Activated CD4-positive, CD25-positive, alpha-beta regulatory T cell treated with anti-CD3 and anti-CD28 coated beads, Interleukin-2, amount 50 U/mL, for 24 hours (primary cell): Measurements from ENCODE around the gene KIAA0825.

Source experiments
- ATAC-seq, 2 donors: fragments of 150-1000 bp; cut with Tn5 transposase; one replicate each; pipeline ENCODE4 v1.10.0; 2021; ENCODE audit warnings: mild to moderate bottlenecking in 1 of 2, moderate library complexity in 1 of 2

Gene KIAA0825

DNA sequence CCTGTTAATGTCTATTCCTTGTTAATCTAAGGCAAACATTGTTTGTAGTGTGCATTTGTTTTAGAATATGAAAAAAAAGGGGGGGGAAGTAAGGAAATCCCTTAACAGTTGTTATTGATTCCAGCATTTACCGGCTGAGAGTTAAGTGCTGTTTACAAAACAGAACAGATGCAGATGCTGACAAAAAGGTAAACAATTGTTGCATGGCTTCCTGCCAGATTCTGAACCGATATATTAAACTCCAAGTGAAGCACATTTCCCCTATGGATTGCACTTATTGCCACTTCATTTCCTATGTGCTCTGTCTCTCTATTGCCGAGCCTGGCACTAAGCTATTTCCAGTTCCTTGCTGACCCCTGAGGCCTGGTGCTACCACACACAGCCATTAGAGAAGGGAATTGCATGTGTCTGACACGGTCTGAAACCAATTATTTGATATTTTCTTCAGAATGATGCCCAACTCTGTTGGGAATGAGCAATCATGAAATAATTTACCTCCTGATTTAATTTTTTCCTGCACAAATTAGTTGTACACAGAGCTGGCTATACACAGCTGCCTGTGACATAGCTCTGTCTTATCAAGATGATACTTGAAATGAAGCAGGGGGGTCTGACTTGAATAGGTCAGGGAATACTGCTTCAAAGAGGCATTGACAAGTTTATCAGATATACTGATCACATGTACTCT lies 109.8 kb downstream of the KIAA0825 start:
- no peak for ATAC-seq

DNA sequence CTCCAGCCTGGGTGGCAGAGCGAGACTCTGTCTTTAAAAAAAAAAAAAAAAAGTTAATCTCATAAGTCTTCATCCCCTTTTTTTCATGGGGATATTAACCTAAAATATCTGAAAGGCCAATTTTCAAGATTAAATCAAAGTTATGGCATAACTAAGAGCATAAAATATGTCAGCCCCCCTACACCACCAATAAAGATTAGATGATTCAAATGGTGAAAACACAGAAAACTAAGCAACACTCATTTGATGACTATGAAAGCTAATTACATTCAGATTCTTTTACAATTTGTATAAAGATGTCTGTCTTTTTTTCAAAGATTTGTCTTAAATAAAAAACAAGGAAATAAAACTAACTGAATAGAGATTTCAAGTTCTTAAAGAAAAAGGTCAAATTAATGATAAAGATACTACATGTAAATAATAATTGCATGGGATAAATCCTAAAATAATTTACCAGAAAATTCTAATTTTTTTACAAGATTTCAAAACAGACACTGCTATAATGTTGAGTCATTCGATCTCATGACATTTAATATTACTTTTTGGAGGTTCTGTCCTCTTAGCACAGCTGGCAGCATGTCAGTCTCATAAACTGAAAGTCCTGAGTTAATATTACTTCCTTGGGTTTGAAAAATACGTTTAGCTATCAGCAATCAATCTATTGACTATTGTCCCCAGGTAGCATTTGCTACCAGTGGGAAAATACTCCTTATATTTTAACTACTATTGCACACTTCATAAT lies 112.9 kb downstream of the KIAA0825 start:
- ATAC-seq, result no peak

DNA sequence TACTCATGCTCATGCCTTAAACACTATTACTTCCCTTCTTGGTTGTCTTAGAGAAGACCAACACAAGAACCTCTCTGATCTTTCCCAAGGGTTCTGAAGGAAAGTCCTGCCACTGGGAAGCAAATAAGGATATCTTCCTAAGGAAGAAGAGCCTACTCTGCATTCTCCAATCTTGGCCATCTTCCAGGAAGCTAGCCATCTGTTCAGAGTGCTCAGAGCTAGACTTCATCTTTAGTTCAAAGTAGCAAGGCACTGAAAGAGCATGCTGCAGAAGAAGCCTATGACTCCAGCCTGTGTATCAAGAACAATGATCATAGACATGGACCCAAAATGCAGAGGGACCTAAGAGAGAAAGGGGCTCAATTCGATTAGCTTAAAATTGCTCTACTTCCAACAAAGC lies 114.7 kb downstream of the KIAA0825 start:
- ATAC-seq, result no peak

DNA sequence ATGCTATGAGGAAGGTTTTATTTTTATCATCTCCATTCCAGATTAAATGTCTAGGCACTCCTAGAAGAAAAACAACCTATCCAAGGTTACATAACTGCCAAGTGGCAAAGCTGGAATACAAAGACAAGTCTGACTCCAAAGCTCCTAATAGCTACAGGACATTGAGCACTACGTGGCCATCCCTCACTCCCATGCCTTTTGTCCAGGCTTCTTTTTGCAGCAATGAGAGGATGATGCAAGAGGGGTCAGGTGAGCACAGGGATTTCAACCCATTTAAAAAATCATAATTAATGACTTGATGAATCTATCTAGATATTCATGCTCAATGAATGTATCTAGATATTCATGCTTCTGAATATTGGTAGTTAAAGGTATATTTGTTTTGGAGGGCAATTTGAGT lies 117.0 kb downstream of the KIAA0825 start:
- no peak for ATAC-seq

DNA sequence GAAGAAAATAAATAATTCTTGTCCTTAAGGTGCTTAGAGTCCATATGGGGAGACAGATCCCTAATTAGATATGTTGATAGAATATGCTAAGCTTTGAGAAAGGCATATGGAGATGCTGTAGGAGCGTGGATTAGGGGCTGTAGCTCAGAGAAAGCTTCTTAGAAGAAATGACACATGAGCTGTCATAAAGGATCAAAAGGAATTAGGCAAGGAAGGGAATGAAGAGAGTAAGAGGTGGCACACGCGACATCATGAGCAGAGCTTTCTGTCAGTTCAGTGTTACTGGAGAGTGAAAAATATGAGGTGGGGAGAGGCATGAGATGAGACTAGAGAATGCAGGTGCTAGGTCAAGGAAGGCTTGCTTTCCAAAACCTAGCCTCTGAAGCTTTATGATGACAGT lies 118.6 kb downstream of the KIAA0825 start:
- ATAC-seq, result no peak

DNA sequence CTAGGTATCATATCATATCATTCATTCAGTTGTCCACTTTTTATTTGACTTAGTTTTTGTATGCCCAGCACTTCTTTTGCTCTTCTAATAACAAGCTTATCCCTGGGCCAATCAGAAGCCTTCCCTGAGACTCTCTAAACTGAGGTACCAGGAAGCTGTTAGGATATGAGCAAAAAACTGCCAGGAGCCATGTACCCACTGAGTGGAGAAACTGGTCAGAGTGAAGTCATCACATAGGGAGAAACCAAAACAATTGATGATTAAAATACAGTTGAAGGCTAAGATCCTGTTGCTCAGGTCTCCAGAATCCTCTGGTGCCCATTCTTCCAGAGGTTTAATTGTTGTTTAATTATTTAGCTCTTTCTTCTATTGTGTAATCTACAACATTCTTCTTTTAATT lies 120.2 kb downstream of the KIAA0825 start:
- no peak for ATAC-seq

DNA sequence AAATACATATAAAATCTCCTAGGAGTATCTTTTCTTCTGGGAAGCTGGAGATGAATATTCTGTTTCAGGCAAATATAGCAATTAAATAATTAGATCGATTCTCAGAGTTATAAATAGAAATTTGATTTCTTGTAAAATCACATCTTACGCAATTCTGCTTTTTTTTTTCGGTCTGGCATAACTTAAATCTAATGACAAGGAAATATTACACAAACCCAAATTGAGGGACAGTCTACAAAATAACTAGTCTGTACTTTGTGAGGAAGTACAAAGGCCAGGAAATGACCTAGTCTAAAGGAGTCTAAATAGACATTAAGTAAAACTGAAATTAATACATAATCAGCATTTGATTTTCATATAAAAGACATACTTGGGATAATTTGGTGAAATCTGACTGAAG lies 133.3 kb downstream of the KIAA0825 start:
- ATAC-seq, result no peak

DNA sequence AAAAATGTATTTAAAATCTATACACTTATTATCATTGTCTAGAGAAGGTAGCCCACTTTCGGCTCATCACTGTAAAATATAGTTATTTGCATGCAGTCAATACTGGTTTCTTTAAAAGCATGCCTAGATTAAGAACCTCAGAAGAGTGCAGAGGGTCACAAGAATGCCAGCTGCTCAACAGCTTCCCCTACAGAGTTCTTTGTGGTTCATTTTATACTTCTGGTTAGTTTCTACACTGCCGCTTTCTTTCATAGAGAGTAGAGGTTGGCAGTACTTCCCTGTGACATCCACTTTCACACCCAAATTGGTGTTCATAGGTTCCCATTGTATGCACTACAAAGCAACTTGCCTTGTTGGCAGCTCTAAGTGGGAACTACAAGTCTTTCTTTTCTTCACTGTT lies 137.3 kb downstream of the KIAA0825 start:
- ATAC-seq, result no peak

DNA sequence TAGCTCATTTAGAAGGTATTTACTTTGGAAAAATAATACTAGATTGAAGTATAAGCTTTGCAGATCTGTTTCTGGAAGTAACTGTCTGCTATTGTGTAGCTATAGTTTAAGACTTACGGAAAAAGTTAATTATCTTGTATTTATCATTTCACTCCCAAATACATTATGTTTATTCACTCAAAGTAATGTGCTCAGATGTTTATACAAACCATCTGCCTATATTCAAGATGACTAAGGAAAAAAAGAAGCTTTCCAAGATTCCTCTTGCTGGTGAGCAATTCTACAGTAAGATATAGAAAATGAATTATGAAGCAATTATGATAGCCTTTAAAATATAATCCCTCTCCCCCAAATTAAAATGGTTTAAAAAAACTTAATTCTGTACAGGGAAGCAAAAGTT lies 137.9 kb downstream of the KIAA0825 start:
- ATAC-seq, result no peak

DNA sequence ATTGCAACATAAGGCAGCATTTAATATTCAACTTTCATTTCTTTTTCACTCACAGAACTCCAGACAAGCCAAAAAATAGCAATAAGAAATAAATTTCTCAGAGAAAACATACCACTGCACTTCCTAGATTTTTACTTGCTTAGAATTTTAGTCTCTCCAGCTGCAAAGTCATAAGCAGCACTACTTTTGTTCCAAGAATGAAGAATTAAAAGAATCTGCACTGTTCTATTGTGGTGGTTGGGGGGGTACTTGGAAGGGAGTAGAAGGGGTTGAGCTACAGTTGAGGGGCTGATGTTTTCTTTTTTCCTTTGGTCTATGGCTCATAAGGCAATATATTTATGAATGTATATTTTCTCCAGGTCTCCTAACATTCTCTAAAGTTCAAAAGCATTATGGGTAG lies 144.5 kb downstream of the KIAA0825 start:
- ATAC-seq, result no peak

DNA sequence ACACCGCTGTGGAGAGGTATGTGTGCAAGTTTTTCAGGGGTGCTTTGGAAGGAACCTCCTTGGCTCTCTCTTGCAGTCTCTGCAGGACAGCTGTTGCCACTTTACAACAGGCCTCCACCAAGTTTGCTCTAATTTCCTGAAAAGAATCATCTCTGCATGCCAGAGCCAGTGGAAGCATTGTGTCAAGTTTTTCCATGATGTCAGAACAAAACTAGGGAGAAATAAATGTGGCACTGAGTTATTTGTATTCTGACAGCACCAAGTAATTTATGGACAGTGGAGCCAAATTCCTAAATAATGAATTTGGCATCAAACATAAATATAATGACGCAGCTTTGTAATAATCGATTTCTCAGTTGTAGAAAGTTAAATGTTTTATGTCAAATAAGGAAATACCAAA lies 146.9 kb downstream of the KIAA0825 start:
- no peak for ATAC-seq

DNA sequence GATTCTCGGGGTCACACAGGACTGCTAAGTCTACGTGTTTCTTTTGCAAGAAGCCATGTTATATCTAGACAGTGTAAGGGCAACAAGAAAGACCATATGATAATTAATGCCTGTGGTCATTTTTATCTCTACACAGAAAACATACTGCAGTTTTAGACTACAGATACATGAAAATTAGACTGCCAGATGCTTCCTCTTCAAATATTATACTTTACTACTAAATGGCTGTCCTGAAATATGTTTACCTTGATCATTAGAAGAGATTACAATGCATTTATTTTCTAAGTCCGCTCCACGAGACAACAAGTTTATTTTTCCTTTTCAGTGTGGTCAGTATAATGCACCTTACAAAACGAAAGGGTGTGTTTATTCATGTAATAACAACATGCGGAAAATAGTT lies 147.6 kb downstream of the KIAA0825 start:
- ATAC-seq, result no peak

DNA sequence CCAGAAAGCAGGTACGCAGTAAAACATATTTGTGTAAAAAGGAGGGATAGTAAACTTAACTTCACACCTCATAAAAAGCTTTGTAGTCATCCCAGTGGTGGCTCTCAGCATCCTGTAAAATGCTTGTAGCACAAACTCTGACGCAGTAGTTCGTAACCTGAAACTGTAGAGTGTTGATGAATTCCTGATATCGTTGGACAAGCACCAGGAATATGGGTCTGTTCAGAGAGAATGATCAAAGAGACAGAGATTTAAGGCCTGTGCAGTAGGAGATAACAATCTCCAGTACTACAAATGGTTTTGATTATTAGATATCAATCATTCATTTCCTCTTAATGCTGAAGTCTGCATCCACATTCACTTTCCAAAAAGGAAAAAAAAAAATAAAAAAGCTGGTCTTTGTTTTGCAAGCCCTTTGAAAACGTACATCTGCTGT lies 148.5 kb downstream of the KIAA0825 start:
- ATAC-seq, result no peak

DNA sequence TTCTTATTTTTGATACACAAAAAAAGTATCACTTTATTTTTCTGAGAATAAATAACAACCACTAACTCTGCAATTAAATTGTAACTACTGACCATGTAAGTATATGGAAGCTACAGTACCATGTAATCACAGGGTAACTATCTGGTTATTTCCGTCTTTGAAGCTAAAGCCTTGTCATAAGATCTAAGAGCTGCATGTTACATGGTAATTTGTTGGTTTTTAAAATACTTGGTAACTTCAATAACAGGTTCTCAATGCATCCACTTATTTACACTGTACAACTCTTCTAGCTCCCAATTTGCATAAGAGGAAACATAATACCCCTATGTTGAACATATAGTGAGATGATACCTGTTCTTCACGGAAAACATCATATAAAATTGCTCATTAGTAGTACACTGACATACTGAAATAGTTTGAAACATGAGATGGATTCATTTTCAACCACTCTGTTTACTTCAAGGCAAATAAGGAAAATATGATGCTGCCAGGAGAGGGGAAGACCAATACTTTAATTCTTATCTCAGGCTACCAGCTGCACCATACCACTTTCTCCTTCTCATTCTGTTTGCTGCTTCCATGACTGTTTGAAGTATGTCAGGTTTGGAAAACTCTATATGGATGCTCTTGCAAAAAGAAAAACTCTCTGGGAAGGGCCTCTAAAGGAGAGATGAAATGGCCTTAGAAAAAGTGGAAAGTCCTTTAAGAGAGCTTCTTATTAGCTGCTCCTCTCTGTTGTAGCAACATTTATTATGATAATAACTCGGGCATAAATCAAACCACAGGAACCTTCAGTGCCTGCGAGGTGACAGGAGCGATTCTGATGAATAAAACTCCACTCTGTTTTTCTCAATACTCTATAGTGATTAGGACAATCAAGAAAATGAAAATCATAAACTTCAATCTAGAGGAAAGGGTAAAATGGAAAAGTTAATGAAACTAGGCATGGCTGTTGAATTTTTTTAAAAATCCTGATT lies 150.2 kb downstream of the KIAA0825 start:
- no peak for ATAC-seq

DNA sequence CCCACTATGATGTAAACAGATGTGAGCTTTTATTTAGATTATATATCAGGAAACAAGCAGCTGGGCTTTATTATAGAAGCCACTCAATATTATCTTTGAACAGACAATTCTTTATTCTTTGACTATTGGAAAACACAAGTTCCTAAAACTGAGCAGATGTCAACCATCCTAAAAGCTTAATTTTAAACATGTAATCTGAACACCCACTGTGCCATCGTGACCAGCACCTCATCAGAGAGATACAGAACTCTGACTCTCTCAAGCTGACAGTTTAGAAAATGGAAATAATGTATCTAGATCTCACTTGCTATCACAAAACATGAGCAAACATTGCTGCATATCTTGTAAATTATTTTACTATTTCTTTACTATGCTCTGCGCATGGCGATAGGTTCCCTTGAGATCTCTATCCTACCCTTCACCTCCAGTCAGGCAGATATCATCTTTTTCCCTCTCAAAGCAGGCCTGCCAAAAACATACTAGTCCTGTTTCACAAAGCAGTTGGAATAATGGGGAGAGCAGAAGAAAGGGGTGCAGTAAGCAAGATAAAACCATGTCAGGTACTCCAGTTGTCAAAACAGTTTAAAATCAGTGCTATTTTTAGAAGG lies 151.0 kb downstream of the KIAA0825 start:
- no peak for ATAC-seq

DNA sequence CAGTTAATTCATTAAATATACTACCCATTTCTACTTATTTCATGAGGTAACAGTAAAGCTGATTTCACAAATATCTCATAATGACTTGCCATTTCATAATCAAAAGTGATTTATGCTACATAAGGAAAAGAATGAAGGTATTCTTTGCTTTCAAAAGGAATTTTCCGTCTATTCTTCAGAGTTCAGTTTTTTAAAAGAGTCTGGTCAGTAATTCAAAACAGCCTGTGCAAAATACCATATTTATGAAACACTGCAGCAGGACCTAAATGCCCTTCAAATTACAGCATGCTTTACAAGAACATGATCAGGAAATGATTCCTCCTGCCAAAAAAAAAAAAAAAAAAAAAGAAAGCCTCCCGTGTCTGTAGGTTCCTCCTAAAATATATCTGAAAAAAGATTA lies 154.7 kb downstream of the KIAA0825 start:
- ATAC-seq, result no peak

DNA sequence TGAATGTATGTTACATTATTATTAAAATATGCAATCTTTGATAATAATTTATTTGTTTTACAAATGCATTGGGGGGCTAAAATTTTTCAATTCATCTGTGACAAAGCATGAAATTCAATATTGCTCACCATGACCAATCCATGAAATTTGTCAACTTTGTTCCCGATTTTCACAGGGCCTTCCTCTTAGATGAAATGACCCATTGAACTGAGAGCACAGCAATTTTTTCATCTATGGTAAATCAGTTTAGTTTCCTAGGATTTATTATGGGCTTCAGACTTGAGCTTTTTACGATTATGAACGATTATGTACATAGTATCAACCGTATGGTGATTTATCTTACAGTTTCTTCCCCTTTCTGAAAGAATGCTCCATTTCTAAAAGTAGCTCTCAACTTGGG lies 157.3 kb downstream of the KIAA0825 start:
- ATAC-seq, result no peak

DNA sequence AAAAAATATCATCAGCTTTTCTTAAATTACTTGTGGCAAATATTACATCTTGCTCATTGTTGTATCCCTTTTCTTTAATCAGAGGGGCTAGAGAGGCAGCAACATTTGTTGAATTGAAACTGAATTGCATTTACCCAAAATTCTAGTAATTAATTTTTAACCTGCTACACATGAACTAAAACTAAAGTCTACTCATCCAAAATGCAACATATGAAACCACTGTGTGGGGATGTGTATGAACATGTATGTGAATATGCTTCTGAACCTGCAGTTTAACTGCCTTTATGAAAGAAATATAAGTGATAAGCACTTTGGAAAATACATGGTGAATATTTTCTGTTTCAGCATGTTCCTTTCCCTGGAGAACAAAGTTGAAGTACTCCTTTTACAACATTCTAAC lies 158.5 kb downstream of the KIAA0825 start:
- no peak for ATAC-seq

DNA sequence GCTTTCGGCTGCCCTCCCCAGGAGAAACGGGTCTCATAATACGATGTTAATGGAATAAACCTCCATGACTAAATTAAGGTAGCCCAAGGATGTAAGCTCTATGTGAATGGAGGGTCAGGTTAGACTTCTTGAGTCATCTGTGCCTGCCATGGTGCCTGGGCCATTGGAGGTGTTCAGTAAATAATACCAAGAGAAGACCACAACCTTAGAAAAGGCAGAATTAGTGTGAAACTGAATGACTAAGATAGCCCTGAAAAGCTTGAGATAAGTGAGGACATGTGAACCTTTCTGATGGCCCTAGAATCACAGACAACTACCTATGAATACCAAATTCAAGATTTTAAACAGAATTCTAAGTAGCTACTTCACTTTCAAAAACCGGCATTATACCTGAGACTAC lies 160.6 kb downstream of the KIAA0825 start:
- no peak for ATAC-seq

DNA sequence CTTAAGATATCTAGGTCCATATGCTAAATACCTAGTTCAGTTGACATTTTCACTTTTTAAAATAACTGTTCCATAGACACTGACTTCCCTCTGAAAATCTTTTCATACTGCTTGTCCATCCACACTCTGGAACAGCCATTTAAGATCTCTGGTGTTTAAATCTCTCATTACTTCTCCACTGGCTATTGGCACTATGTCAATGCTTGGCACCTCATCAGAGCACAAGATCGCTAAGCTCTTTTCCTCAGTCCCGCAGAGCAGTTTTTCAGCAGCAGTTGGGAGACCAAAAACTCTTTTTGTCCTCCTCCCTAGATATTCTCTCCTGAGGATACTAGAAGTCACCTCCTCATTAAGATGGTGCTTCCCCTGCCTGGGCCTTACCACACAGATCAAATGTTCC lies 172.7 kb downstream of the KIAA0825 start:
- ATAC-seq, result no peak

DNA sequence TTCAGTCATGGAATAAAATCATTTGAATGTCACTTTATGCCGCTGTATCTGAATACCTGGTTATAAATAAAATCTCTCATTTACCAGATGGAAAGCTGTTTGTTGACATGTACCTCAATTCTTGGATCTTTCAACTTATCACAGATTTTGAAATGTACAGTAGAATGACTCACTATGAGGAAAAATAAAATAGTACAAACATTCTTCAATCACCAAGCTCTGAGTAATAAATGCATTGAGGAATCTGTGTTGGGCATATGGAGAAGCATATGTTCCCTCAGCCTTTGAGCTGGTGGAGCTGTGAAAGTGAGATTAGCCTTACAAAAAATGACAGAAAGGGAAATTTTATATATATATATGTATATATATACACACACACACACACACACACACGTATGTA lies 175.4 kb downstream of the KIAA0825 start:
- no peak for ATAC-seq

DNA sequence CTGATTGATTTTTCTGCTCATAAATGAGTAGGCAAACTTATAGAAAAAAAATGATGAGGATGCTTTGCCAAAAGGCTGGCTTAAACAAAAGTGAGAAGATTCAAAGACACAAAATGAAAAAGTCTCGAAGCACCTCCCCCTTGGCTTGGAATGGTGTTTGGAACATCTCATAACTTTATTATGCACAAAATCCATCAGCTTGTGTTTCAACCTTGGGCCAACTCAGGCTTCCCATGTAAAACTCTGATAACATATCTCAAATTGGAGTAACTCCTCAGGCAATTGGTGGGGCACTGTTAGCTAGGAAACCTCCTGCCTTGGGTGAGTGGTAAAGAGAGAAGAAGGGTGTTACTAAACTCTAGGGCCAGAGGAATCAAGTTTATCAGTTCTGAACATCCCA lies 176.3 kb downstream of the KIAA0825 start:
- ATAC-seq, result no peak

DNA sequence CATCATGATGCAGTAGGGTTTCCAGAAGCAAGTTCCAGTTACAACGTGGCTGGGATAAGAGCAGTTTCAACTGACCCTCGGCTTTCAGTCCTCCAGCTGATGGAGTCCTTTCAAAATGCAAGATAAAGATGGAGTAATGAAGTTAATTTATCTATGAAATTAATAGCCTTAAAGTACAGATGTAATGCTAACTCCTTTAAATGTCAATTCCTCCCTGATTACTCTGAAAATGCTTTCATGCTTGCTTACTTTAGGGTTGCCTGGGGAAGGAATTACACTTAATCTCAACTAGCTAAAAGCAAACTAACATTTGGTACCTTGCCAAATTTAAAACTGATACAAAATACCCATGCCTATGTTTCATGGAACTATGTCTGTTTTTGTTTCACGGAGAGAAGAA lies 178.4 kb downstream of the KIAA0825 start:
- ATAC-seq, result no peak
